Measurements from ENCODE around the gene IGIP. TPM values are rescaled to one million over a fixed set of nuclear protein-coding genes. Genes with fewer than 3 reads are reported as not detected.

Gene IGIP
- total RNA-seq, 2 experiments from 2014 or later, result 2.4 to 2.8 TPM

DNA sequence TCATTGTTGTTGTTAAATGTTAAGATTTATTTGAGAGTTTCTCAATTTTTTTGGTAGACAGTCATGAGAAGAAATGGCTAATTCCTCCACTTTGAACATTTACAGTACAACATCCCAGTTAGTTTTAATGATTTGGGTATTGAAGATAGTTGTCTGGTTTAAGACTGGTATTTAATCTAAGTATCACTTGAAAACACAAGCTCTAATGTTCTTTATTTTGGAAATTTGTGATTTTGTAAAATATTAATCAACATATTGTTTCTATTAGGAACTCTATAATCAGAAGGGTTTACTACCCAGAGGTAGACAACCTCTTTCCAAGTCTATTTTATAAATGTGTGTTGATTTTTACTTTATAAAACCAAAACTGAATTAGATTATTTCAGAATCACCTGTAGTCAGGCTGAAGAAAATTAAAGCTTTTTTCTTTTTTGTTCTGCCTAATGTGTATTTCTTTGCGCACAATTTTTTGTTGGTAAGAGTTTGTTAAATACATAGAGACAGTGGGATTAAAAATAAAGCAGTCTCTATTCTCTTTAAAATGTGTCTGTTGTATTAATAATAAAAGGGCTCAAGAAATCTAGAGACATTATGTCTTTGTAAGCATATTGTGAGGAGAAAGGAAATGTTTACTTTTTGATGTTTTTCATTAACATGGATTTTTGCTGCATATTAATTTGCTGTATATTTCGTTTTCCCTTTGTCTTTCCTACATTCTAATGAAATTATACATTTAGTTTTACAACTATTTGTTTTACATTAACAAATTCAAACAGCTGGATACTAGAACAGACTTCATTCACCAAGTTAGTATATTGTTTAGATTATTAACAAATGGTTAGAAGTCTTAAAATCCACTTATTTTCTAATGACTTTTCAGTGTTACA, 15.7 kb upstream of the IGIP start:
- POLR2A ChIA-PET, result no interaction called here
- CTCF ChIA-PET, result interaction anchor here (0.7 to 1.3 kb wide), 2 partner anchors 33 to 34 kb away, joined by 3 read pairs; no protein-coding TSS in a partner anchor

DNA sequence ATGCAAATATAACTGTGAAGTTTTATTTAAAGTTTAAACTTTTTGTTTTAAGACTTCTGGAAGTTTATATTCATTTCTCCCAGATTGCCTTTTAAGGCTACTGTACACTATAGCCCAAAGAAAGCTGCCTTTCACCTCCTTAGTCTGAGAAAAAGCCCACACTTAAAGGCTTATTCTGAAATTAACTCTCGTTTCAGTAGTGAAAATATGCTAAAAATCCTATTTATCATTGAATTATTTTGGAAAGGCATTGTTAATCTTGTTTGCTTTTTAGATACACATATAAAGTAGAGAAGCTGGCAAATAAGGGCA, 15.1 kb upstream of the IGIP start:
- ChIA-PET POLR2A (no interaction called here), CTCF (interaction anchor here (0.7 to 1.3 kb wide), 2 partner anchors 32 to 34 kb away, joined by 3 read pairs; no protein-coding TSS in a partner anchor)

DNA sequence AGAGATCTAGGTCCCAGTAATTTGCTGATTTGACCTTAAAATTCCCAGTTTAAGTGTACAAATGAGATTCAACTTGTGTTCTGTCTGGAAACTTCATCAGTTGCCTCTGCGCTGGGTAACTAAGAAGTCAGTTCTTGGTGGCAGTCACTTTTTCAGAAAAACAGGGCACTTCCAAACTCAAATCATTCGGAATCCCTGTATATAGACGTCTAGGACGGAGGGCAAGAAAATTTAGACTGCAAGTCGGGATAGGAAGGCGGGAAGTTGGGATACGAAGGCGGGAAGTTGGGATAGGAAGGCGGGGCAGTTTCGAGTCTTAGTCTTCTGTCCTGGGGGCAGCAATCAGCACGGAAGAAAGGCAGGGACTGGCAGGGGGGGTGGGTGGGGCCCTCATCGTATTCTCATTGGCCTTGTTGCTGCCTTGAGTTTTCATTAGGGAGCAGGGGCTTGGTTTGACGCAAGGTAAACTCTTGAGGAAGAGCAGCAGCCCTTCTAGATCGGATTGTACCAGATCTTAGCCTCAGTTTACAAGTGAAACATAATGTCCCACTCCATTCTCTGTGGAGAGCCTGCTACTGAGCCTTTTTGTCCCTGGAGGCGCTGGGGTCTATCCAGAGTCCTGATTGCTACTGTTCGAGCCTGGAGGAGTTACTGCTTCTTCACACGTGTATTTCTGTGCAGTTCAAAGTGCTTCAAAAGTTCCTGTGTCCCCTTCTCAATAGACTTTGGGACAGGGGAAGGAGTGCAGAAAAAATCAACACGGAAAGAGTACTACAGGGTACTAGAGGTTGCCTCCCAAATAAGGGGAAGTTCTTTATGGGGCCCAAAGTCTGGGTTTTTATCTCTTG, 14.5 kb upstream of the IGIP start:
- CTCF ChIA-PET, result interaction anchor here (0.7 kb wide), 1 partner anchor 32 kb away, joined by 3 read pairs; no protein-coding TSS in a partner anchor
- POLR2A ChIA-PET, result no interaction called here

DNA sequence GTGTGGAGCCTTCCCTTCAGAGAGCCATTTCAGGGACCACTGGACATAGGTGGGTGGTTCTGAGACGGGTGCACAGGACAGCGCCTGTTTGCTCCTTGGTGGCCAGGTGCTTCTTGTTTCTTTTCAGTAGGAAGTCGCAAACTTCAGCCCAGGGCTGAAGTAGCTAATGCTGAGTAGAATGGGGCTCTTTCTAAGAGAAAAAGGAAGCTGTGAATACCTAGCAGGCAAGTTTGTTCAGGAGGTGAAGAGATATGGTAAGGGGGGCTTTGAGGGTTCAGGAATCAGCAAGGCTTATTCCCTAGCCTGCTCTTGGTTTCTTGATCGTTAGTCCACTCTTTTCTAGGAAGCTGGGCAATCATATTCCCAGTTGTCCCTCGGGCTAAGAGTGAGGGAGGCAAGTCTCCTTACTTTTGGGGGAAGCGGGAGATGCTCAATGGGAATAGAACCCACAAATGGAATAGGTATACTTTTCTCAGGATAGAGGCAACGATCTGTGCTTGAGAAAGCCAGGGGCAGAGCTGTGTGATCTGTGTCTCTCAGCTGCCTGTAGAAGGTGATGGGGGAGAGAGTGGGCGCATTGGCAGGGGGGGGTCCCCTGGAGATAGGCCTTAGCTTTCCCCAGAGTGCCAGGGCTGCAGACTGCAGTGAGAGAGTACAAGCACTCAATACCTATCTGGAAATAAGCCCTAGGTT, 13.7 kb upstream of the IGIP start:
- CTCF ChIA-PET, result interaction anchor here (1.3 kb wide), 1 partner anchor 38 kb away, joined by 3 read pairs; no protein-coding TSS in a partner anchor
- POLR2A ChIA-PET, result interaction anchor here (0.6 kb wide), 2 partner anchors 13 to 62 kb away, joined by 3 read pairs; no protein-coding TSS in a partner anchor

DNA sequence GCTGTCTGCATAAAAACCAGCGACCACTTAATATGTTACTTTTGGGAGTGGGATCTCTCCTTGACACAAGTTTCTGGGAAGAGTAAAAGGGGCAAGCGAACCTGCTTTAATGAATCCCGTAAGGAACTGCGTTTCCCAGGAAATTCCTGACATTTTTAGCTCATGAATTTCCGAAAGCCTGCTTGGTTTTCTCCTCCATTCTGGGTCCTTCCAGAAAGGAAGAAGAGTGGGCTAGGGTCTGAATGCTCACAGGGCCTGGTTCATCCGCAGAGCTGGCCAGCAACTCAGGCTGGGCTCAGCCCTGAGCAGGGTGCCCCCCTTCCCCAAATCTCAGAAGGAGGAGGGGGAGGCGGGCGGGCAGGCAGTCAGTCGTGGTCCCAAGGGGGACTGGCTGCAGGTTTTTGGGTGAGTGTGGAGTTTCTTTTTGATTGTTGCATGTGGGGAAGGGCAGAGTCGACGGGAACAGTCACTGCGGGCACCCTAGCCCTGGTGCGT, 13.0 kb upstream of the IGIP start:
- ChIA-PET CTCF (interaction anchor here (1.0 to 1.3 kb wide), 2 partner anchors 30 to 39 kb away, joined by 3 read pairs; no protein-coding TSS in a partner anchor), POLR2A (interaction anchor here (0.7 kb wide), 1 partner anchor 33 kb away, joined by 3 read pairs; no protein-coding TSS in a partner anchor)

DNA sequence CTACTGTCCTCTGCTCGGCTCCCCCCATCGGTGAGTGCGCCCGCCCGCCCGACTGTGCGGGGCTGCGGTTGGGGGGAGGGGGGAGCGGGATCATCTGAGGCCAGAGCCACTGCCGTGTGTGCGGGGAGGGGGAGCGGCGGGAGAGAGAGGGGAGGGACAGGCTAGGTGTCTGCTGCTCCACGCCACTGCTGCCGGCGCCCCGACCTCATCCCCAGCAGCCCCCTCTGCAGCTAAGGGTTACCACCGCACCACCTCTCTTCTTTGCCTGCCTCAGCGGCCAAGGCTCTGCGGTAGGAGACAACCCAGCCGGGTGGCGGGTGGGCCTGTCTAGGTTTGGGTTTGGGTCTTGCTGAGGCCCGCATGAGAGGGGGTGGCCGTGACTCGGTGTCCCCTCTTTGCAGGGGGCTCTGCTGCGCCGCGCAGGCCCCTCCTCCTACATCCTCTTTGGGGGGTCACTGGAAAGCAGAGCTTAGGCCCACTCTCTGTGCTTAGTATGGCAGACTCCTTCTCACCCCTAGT, 12.5 kb upstream of the IGIP start:
- ChIA-PET POLR2A (interaction anchor here (0.7 kb wide), 1 partner anchor 32 kb away, joined by 3 read pairs; no protein-coding TSS in a partner anchor), CTCF (interaction anchor here (1.0 to 1.6 kb wide), 4 partner anchors 30 to 43 kb away, joined by 3 to 4 read pairs (median 4); no protein-coding TSS in a partner anchor)

DNA sequence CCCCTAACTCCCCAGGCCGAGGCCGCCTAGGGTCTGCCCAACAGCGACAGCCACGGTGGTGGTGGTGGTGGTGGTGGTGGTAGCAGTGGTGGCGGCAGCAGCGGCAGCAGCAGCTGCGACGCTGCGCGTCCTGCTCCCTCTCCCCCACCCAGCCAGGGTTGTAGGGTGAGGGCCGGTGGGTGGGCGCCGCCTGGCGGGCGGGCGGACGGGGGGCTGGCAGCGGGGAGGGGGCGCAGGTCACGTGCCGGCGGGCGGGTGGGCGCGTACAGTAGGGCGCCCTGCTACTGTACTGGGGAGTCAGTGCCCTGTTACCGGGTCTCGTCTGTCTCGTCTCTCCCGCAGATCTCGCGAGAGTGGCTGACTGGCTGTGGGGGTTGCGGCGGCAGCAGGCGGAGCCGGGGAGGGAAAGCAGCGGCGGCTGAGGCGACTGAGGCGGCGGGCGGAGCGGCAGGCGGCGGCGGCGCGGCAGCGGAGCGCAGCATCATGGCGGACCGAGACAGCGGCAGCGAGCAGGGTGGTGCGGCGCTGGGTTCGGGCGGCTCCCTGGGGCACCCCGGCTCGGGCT, 12.0 kb upstream of the IGIP start, which contains the start of gene PURA:
PURA (plus strand) TSS at position 411 of the 565 bp plus-strand sequence; CDS start at position 484, 73 bp downstream.
- POLR2A ChIA-PET, result no interaction called here
- CTCF ChIA-PET, result interaction anchor here (1.0 to 1.6 kb wide), 3 partner anchors 29 to 43 kb away, joined by 3 to 4 read pairs (median 4); no protein-coding TSS in a partner anchor

DNA sequence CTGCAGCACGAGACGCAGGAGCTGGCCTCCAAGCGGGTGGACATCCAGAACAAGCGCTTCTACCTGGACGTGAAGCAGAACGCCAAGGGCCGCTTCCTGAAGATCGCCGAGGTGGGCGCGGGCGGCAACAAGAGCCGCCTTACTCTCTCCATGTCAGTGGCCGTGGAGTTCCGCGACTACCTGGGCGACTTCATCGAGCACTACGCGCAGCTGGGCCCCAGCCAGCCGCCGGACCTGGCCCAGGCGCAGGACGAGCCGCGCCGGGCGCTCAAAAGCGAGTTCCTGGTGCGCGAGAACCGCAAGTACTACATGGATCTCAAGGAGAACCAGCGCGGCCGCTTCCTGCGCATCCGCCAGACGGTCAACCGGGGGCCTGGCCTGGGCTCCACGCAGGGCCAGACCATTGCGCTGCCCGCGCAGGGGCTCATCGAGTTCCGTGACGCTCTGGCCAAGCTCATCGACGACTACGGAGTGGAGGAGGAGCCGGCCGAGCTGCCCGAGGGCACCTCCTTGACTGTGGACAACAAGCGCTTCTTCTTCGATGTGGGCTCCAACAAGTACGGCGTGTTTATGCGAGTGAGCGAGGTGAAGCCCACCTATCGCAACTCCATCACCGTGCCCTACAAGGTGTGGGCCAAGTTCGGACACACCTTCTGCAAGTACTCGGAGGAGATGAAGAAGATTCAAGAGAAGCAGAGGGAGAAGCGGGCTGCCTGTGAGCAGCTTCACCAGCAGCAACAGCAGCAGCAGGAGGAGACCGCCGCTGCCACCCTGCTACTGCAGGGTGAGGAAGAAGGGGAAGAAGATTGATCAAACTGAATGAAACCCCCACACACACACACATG, 11.2 kb upstream of the IGIP start:
- ChIA-PET CTCF (interaction anchor here (1.0 to 1.8 kb wide), 4 partner anchors 17 to 42 kb away, joined by 3 to 4 read pairs (median 4); no protein-coding TSS in a partner anchor), POLR2A (interaction anchor here (0.7 to 0.9 kb wide), 3 partner anchors 19 to 251 kb away, joined by 3 read pairs; no protein-coding TSS in a partner anchor)

DNA sequence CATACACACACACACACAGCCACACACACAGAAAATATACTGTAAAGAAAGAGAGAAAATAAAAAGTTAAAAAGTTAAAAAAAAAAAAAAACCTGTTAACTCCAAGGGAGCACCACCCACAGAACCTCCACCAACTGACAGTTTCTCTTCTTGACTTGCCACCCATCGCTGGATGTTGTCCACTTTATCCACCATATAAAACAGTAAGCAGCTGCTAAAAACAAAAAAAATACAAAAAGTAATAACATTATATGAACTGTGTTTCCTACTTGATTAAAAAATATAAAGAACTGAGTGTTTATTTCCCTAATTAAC, 10.6 kb upstream of the IGIP start:
- CTCF ChIA-PET, result interaction anchor here (1.0 to 1.8 kb wide), 4 partner anchors 17 to 40 kb away, joined by 3 to 4 read pairs (median 4); no protein-coding TSS in a partner anchor
- POLR2A ChIA-PET, result interaction anchor here (0.7 to 0.9 kb wide), 5 partner anchors 18 to 252 kb away, joined by 3 to 8 read pairs (median 3); no protein-coding TSS in a partner anchor

DNA sequence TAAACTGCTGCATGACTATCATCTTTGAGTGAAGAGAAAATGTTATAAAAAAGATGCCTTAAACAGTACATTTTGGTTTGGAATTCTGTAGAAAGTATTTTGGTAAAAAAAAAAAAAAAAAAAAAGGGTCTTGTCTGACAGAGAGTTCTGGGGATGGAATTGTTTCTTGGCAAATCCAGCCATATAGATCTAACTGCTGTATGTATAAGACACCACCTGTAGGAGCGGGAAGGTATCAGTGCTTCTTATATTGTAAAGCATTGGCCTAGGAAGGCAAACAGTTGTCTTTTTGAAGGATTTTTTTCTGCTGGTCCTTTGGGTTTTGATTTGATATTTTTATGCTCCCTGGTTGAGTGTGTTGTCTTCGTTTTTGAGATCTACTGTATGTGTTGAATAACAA, 9.0 kb upstream of the IGIP start:
- ChIA-PET POLR2A (no interaction called here), CTCF (interaction anchor here (0.9 to 1.1 kb wide), 2 partner anchors 28 to 148 kb away, joined by 3 read pairs; no protein-coding TSS in a partner anchor)

DNA sequence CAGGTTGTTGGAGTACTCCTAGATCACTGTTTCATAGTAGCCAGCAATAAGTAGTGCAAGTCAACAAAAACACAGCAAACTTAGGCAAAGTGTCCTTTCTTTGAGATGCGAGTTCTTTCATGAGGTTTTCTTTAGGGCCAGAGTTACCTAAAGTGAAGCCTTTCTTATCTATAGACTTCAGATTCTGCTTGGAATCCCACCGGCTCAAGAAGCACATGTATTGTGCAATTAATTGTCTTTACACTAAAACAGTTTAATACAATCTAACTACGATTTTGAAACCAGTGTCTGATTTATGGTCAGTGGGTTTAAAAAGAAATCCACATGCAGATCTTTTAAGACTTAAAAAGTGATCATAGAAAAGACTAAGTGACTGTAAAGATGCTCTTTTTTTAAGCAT, 8.2 kb upstream of the IGIP start:
- ChIA-PET CTCF (interaction anchor here (0.9 to 1.1 kb wide), 2 partner anchors 27 to 149 kb away, joined by 3 read pairs; no protein-coding TSS in a partner anchor), POLR2A (no interaction called here)

DNA sequence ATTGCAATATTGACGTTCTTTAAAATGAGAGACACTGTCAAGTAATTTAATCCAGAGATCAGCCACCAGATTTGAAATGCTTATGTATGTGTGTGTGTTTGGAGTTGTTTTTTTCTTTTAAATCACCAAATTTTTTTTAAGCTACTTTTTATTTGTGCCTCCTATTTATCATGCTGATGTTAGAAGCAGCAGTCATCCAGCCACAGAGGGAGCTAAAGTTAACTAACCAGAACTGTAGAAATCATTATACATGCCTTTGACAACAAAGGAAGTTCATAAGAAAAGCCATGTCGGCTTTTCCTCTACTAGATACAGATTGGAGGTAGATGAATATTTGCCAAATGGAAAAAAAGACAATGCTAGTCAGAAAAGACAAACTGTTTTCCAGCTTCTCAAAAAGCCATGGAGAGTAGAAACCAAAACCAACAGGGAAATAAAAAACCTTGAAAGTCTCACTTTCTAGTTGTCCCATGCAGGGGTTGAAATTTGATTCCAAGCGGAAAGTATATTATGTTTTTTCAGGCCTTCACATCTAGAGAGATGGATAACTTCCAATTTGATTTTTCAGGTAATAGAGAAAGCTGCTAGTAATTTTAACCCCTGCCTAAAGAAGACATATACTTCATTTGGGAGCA, 7.3 kb upstream of the IGIP start:
- POLR2A ChIA-PET, result interaction anchor here (0.6 to 0.7 kb wide), 2 partner anchors 19 to 30 kb away, joined by 3 to 5 read pairs; no protein-coding TSS in a partner anchor
- CTCF ChIA-PET, result interaction anchor here (0.9 to 1.3 kb wide), 2 partner anchors 39 to 157 kb away, joined by 3 read pairs; no protein-coding TSS in a partner anchor

DNA sequence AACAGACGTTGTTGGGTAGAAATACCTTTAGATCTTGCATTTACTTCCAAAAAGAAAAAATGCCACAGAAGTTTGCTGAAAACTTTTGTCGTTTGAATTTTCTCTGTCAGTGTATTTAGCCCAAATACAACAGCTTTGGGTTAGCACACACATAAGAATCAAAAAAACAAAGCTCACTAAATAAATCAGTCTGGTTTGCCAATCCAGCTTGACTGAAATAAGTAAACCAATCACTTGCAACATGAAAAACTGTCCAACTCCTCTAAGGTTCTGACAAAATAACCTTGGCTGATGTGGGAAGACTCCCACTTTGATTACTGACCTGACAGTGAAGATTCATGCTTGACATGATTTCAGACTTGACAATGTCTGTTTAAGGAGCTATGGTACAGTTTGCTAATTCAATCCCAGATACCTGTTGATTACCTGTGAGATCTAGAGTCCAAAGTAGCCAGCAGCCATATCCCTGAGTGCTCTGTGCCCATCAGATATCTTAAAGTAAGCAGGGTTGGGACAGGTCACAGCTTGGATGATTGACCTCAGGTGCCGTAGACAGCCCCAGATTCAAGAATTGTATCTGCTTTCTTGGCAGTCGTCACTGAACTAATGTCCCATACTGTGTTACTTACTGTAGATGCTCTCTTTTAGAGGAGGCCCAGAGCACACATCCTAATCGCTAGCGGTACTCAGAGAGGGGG, 727 bp downstream of the IGIP start:
- ChIA-PET CTCF (interaction anchor here (0.8 to 1.1 kb wide), 2 partner anchors 18 to 19 kb away, joined by 3 read pairs; no protein-coding TSS in a partner anchor), POLR2A (no interaction called here)

DNA sequence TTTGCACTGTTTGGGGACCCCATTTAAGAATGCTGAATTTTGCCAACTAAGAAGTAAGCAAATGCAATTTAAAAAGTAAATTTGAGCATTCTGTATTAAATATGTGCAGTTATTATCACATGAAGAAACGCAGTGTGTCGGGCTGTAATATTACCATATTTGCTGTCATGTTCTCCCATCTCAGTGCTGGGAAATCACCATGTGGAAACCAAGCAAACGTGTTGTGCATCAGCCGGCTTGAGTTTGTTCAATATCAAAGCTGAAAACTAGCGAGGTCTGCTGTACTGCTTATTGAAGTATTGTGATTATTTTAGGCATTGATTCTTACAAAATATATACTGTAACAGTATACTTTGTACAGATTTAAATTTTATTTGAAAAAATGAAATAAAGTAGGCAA, 2.6 kb downstream of the IGIP start:
- ChIA-PET CTCF (no interaction called here), POLR2A (no interaction called here)

DNA sequence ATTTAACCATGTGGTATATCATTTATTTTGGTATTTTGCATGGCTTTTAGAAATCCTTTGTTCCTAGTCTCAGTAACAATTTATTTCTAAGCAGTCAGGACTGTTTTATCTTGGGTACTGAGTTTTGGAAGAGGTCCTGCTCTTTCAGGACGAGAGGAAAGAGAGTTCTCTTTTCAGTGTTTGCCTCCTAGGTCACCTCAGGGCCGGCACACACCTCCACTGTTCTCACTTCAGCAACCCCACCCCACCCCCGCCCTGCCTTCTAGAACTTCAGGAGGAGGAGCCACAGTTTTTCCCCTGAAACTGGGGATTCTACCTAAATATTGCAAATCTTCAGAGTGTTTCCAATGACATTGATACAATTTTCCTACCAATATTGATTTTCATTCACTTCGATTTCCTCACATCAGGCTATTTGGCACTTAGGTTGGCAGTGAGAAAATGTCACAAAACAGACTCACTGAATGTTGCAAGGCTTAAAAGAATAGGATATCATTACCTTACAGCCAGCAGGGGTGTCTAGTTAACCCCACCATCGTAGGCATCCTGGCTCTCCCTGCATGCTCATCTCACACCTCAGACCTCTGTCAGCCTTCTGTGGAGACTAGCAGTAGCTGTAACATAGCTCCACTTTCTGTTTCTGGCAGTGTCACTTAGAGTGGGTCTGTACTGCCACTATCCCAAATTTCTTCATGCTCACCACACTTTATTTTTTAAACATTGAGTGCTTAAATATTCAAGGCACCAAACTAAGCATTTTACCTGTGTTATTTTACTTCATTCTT, 5.4 kb downstream of the IGIP start:
- ChIA-PET POLR2A (no interaction called here), CTCF (interaction anchor here (0.5 to 2.4 kb wide), 5 partner anchors 13 to 51 kb away, joined by 3 to 9 read pairs (median 4); no protein-coding TSS in a partner anchor)

Measured in activated CD8-positive, alpha-beta memory T cell treated with anti-CD3 and anti-CD28 coated beads for 36 hours (primary cell).